GM10266 (cell line): Measurements from ENCODE around the gene RBMS1.

Source experiments
- DNase-seq: peaks from one replicate; pipeline ENCODE4 v3.0.0; 2012; ENCODE audit errors: extremely low spot score
- CTCF ChIP-seq: IDR thresholded peaks from 2 replicates; pipeline ENCODE4 v1.5.1; 2012; ENCODE audit warnings: mild to moderate bottlenecking, low read depth; ENCODE audit not compliant: control insufficient read depth, insufficient read depth; ENCODE audit errors: missing control alignments

The RBMS1 gene

GRCh38 chr2:160332318-160332717 lies 161.3 kb downstream of the RBMS1 start:
- DNase-seq, result no peak
- no peak for TF ChIP-seq CTCF

- no peak for DNase-seq
- TF ChIP-seq CTCF, result no peak
Observed at GRCh38 chr2:160331258-160332025, 162.2 kb downstream of the RBMS1 start.

GRCh38 chr2:160328811-160329527 lies 164.6 kb downstream of the RBMS1 start:
- no peak for DNase-seq

GRCh38 chr2:160326786-160327185 lies 166.8 kb downstream of the RBMS1 start:
- no peak for TF ChIP-seq CTCF

More at GRCh38 chr2:160328811-160329527, 164.6 kb downstream of the RBMS1 start:
- TF ChIP-seq CTCF, result no peak

GRCh38 chr2:160325418-160325817 lies 168.2 kb downstream of the RBMS1 start:
- TF ChIP-seq CTCF, result no peak
- DNase-seq, result no peak

More at GRCh38 chr2:160326786-160327185, 166.8 kb downstream of the RBMS1 start:
- no peak for DNase-seq

- no peak for TF ChIP-seq CTCF
- no peak for DNase-seq
Observed at GRCh38 chr2:160324917-160325316, 168.7 kb downstream of the RBMS1 start.
